HPDE6-E6E7 (cell line): ENCODE results near the gene CCNI.
A peak's percentile ranks its signal among the peaks of the same experiment; 100 is the strongest.
"Not testable (repeated sequence)": the region's sequence is repeated elsewhere in the genome, so short reads cannot be mapped to it uniquely, and the experiment has no call there.

Source experiments
- DNase-seq: peaks from one replicate; pipeline ENCODE4 v3.0.0; 2011; ENCODE audit warnings: missing footprints; ENCODE audit errors: extremely low spot score

CCNI gene

GRCh38 chr4:77040854-77041725 is 34.7 kb downstream of the CCNI start:
- no peak for DNase-seq

- peak; percentile 12 for DNase-seq
Measured at GRCh38 chr4:77040270-77040669, 35.5 kb downstream of the CCNI start.

GRCh38 chr4:77039796-77040195 is 36.0 kb downstream of the CCNI start:
- no peak for DNase-seq

- DNase-seq = no peak
Measured at GRCh38 chr4:77037736-77038135, 38.1 kb downstream of the CCNI start.

GRCh38 chr4:77037168-77037567 is 38.6 kb downstream of the CCNI start:
- DNase-seq = not testable (repeated sequence)

GRCh38 chr4:77036206-77036605 is 39.6 kb downstream of the CCNI start:
- DNase-seq = no peak

- no peak for DNase-seq
Measured at GRCh38 chr4:77035153-77035552, 40.6 kb downstream of the CCNI start.

GRCh38 chr4:77031544-77031943 is 44.2 kb downstream of the CCNI start:
- no peak for DNase-seq

GRCh38 chr4:77029757-77030156 is 46.0 kb downstream of the CCNI start:
- not testable (repeated sequence) for DNase-seq

GRCh38 chr4:77028246-77028645 is 47.5 kb downstream of the CCNI start:
- DNase-seq = no peak

- no peak for DNase-seq
Measured at GRCh38 chr4:77026322-77026704, 49.5 kb downstream of the CCNI start.

- DNase-seq = no peak
Measured at GRCh38 chr4:77025643-77026321, 50.0 kb downstream of the CCNI start.

- DNase-seq = no peak
Measured at GRCh38 chr4:77023920-77024319, 51.9 kb downstream of the CCNI start.

- no peak for DNase-seq
Measured at GRCh38 chr4:77022560-77023179, 53.1 kb downstream of the CCNI start.

- no peak for DNase-seq
Measured at GRCh38 chr4:77021614-77022089, 54.1 kb downstream of the CCNI start.

GRCh38 chr4:77020017-77020416 is 55.8 kb downstream of the CCNI start:
- no peak for DNase-seq

- no peak for DNase-seq
Measured at GRCh38 chr4:77015390-77015789, 60.4 kb downstream of the CCNI start.

- no peak for DNase-seq
Measured at GRCh38 chr4:77014256-77014655, 61.5 kb downstream of the CCNI start.

- no peak for DNase-seq
Measured at GRCh38 chr4:77012726-77013125, 63.1 kb downstream of the CCNI start.

- no peak for DNase-seq
Measured at GRCh38 chr4:77010841-77011354, 64.9 kb downstream of the CCNI start.

GRCh38 chr4:77009511-77010115 is 66.2 kb downstream of the CCNI start:
- no peak for DNase-seq
